Uterus (tissue), 4 donors: ENCODE measurements around the gene MYBBP1A. TPM values are rescaled to one million over a fixed set of nuclear protein-coding genes. Genes with fewer than 3 reads are reported as not detected.

Experiments
- DNase-seq, 2 donors: peaks; one replicate each; pipeline ENCODE4 v3.0.0-alpha.2; 2019 to 2020
- H3K27ac ChIP-seq, 2 donors: fragments of 200-600 bp; sonication (generic); 1 replicate in 1 of 2; 2 replicates in 1 of 2; pipeline ENCODE4 v1.5.1; 2016 to 2018
- H3K27me3 ChIP-seq, 2 donors: fragments of 200-600 bp; sonication (generic); one replicate each; pipeline ENCODE4 v1.5.1; 2018 to 2019; ENCODE audit warnings: control low read depth in 1 of 2
- H3K36me3 ChIP-seq, 2 donors: fragments of 200-600 bp; sonication (generic); one replicate each; pipeline ENCODE4 v1.5.1; 2019; ENCODE audit warnings: control low read depth in 1 of 2
- H3K4me1 ChIP-seq, 2 donors: fragments of 200-600 bp; sonication (generic); one replicate each; pipeline ENCODE4 v1.5.1; 2018 to 2019; ENCODE audit warnings: control low read depth in 1 of 2
- H3K4me3 ChIP-seq, 2 donors: fragments of 200-600 bp; sonication (generic); 1 replicate in 1 of 2; 2 replicates in 1 of 2; pipeline ENCODE4 v1.5.1; 2018 to 2019; ENCODE audit warnings: mild to moderate bottlenecking in 1 of 2
- H3K9me3 ChIP-seq, 2 donors: fragments of 200-600 bp; sonication (generic); one replicate each; pipeline ENCODE4 v1.5.1; 2019; ENCODE audit warnings: control low read depth in 1 of 2
- POLR2A ChIP-seq, 2 donors: fragments of 450-650 bp; IDR thresholded peaks; one replicate each; pipeline ENCODE4 v1.6.1; 2016; ENCODE audit warnings: antibody characterized with exemption in 2 of 2, mild to moderate bottlenecking in 1 of 2, moderate library complexity in 1 of 2
- intact Hi-C: fragments of 100-400 bp; cut with DNase I; formaldehyde crosslinking; loops from one replicate; pipeline ENCODE4 v1.15.1; 2023; ENCODE audit warnings: low total_unique reads
- total RNA-seq, 4 donors: library from RNA; depleted of rRNA in 3 of 4; stranded (reverse); fragments of >200 nt in 3 of 4; gene quantifications; one replicate each; pipeline versions ENCODE4 v1.1.0 to v1.2.4, GENCODE V29; 2014 to 2023
- TF ChIP-seq, protein P1 (sequence below), 4 experiments: fragments of 200-600 bp in 2 of 4; fragments of 450-650 bp in 2 of 4; sonication (generic) in 2 of 4; IDR thresholded peaks; one replicate each; pipeline ENCODE4 v1.5.1; 2016 to 2019; ENCODE audit warnings: antibody characterized with exemption in 4 of 4, mild to moderate bottlenecking in 2 of 4, moderate library complexity in 1 of 4
- donor health status: DM: yes; HTN: yes; CAD: no.

Gene MYBBP1A
- total RNA-seq, 4 donors from 2014 or later = 10.9 to 64.7 (median 25.2) TPM

- Histone ChIP-seq H3K27me3 (no peaks in the 10 kb centered on the region), H3K4me1 (no peaks in the 10 kb centered on the region), H3K9me3 (no peaks in the 10 kb centered on the region), H3K27ac (no peak overlapping the region), H3K36me3 (no peaks in the 10 kb centered on the region), H3K4me3 (no peak overlapping the region)
- TF ChIP-seq POLR2A (IDR thresholded peaks at IDR 0.05) = no peak
- TF ChIP-seq, protein P1, sequence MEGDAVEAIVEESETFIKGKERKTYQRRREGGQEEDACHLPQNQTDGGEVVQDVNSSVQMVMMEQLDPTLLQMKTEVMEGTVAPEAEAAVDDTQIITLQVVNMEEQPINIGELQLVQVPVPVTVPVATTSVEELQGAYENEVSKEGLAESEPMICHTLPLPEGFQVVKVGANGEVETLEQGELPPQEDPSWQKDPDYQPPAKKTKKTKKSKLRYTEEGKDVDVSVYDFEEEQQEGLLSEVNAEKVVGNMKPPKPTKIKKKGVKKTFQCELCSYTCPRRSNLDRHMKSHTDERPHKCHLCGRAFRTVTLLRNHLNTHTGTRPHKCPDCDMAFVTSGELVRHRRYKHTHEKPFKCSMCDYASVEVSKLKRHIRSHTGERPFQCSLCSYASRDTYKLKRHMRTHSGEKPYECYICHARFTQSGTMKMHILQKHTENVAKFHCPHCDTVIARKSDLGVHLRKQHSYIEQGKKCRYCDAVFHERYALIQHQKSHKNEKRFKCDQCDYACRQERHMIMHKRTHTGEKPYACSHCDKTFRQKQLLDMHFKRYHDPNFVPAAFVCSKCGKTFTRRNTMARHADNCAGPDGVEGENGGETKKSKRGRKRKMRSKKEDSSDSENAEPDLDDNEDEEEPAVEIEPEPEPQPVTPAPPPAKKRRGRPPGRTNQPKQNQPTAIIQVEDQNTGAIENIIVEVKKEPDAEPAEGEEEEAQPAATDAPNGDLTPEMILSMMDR (IDR thresholded peaks at IDR 0.05) = no peak
- DNase-seq = no peak
- intact Hi-C loops = no loop called here
Measured at GRCh38 chr17:4562015-4562969, 7.1 kb upstream of the MYBBP1A start.

- no peak for TF ChIP-seq POLR2A (IDR thresholded peaks at IDR 0.05)
- TF ChIP-seq, protein P1 (IDR thresholded peaks at IDR 0.05) = no peak
- no peaks in the 10 kb centered on the region for H3K27me3 ChIP-seq
- intact Hi-C loops = no loop called here
- no peak overlapping the region for H3K27ac ChIP-seq
- H3K4me1 ChIP-seq = no peaks in the 10 kb centered on the region
- H3K36me3 ChIP-seq = no peaks in the 10 kb centered on the region
- no peak for DNase-seq
- no peak overlapping the region for H3K4me3 ChIP-seq
- H3K9me3 ChIP-seq = no peaks in the 10 kb centered on the region
Measured at GRCh38 chr17:4560837-4561256, 5.7 kb upstream of the MYBBP1A start.

DNA sequence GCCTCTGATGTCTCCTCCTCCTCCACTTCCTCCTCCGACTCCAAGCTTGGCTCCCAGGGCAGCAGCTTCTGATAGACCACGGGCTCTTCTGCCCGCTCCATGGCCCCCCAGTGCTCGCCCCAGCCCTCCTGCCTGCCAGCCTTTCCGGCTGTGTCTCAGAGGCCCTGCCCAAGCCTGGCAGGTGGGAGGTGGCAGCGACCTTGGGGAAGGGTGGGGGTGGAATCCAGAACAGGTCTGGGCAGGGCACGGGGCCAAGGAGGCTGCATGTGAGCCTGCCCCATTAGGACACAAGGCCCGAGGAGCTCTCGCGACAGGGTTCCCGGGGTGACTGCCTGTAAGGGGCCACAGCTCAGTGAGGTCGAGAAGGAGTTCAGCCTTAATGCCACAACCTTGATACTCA, 5.2 kb upstream of the MYBBP1A start, which contains the start of gene GGT6:
GGT6 (minus strand) TSS at position 157 of the 400 bp plus-strand sequence; CDS start at position 101, 56 bp downstream.
- Histone ChIP-seq H3K27ac (no peak within 1 kb of the TSS), H3K9me3 (no peaks in the 10 kb centered on the region), H3K36me3 (no peaks in the 10 kb centered on the region), H3K4me3 (no peak within 1 kb of the TSS), H3K27me3 (no peaks in the 10 kb centered on the region), H3K4me1 (no peaks in the 10 kb centered on the region)
- intact Hi-C loops = no loop called here
- no peak for DNase-seq
- TF ChIP-seq, protein P1 (IDR thresholded peaks at IDR 0.05) = no peak
- TF ChIP-seq POLR2A (IDR thresholded peaks at IDR 0.05) = no peak

- no peaks in the 10 kb centered on the region for H3K9me3 ChIP-seq
- H3K4me3 ChIP-seq = no peak overlapping the region
- H3K36me3 ChIP-seq = no peaks in the 10 kb centered on the region
- H3K27me3 ChIP-seq = no peaks in the 10 kb centered on the region
- intact Hi-C loops = no loop called here
- DNase-seq = no peak
- no peaks in the 10 kb centered on the region for H3K4me1 ChIP-seq
- H3K27ac ChIP-seq = no peak overlapping the region
- TF ChIP-seq, protein P1 (IDR thresholded peaks at IDR 0.05) = no peak
- no peak for TF ChIP-seq POLR2A (IDR thresholded peaks at IDR 0.05)
Measured at GRCh38 chr17:4559966-4560365, 4.8 kb upstream of the MYBBP1A start.

DNA sequence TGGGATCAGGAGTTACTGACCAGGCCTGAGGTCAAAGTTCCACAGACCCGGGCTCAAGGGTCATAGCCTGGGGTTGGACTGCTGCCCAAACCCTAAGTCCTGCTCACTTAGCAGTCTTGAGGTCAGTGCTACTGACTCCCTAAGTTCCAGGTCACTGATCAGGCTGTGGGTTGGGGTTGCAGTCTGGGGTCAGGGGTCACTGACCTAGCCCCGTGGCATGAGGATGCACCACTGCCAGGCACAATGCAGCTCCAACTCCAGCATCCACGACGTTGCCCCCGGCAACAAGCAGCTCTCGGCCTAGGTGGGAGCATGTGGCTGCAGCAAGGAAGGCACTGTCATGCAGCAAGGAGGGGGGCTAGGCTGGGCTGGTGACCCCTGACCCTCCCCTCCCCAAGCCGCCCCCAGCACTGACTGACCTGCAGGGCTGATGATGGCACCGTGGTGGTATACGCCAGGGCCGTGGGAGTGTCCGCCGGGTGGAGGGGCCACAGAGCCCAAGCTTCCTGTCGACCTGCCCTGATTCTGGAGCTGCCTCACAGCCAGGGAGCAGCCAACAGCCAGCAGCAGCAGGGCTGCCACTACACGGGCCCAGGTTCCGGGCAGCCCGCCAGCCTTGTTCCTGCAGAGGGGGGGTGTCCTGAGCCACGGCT, 4.1 kb upstream of the MYBBP1A start:
- no peak overlapping the region for H3K27ac ChIP-seq
- no peak overlapping the region for H3K4me3 ChIP-seq
- H3K9me3 ChIP-seq = no peaks in the 10 kb centered on the region
- DNase-seq = no peak
- no peaks in the 10 kb centered on the region for H3K36me3 ChIP-seq
- H3K4me1 ChIP-seq = no peaks in the 10 kb centered on the region
- H3K27me3 ChIP-seq = no peaks in the 10 kb centered on the region
- TF ChIP-seq POLR2A (IDR thresholded peaks at IDR 0.05) = no peak
- TF ChIP-seq, protein P1 (IDR thresholded peaks at IDR 0.05) = no peak
- intact Hi-C loops = no loop called here
